ENCODE measurements around the gene DZANK1. TPM values are rescaled to one million over a fixed set of nuclear protein-coding genes. Genes with fewer than 3 reads are reported as not detected.
"Not testable (repeated sequence)": the region's sequence is repeated elsewhere in the genome, so short reads cannot be mapped to it uniquely, and the experiment has no call there.

DZANK1 gene
- polyA plus RNA-seq, 1 donor: 11.8 TPM

DNA sequence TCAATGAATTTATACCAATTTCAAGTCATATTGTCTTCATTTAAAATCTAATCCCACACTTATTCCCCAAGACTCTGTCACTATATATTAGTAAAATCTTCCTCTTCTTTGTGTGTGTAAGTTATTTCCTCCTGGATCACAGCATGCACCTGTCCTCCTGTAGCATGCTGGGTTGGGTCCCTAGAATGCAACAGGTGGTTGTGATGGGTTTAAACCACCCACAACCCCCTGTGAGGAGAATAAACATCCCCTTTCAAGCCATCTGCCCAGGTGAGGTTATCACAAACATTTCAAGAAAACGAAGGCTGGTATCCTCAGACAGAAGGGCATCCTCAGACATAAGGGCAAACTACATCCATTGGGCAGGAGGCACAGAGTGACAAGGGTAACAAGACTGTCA lies 26.4 kb downstream of the DZANK1 start:
- no peak for DNase-seq

DNA sequence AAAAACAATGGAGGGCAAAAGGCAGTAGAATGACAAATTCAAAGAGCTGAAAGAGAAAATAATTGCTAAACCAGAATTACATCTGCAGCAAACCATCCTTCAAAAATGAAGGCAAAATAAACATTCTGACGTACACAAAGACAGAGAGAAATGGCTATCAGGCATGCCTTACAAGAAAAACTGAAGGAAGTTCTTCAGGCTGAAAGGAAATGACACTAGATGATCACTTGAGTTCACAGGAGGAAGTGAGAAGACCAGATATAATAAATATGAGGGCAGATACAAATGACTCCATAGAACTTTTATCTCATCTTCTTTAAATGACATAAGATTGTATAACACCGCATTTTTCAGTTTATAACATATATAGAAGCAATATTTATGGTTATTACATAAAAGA lies 30.0 kb downstream of the DZANK1 start:
- no peak for DNase-seq

DNA sequence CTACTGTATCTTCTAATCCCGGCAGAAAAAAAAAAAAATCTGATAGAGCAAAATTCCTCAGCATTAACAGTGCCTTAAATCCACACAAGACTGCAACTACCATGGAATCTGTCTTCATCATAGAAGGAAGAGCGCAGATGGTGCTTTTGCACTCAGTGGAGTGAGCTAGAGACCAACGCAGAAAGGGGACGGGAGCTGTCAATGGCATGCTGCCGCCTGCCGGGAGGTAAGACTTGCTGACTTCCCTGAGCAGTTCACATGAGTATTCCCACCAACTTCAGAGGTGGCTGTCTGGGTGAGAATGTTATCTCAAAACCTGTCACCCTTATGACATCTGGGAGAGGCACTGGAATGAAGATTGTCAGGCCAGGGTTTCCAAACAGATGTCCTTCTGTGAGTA lies 35.6 kb downstream of the DZANK1 start:
- DNase-seq: no peak

DNA sequence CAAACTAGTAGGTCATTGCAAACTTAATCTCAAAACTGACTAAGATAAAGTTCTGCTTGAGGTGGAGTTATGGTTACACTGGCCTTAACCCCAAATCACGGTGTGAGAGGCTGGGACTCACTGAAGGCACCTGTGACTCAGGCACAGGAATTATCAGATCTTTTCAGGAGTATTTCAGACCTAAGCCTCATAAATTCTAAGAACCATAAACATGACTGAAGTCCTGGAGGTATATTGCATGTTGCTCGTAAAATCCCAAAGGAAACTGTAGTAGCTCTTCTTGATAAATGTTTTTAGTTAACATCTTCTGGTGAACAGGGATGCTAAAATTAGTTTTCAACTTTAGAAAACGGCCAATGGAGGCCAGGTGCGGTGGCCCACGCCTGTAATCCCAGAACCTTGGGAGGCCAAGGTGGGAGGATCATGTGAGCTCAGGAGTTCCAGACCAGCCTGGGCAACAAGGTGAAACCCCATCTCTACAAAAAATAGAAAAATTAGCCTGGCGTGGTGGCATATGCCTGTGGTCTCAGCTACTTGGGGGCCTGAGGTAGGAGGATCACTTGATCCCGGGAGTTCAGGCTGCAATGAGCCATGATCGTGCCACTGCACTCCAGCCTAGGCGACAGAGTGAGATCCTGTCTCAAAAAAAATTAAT lies 36.5 kb downstream of the DZANK1 start:
- no peak for DNase-seq

DNA sequence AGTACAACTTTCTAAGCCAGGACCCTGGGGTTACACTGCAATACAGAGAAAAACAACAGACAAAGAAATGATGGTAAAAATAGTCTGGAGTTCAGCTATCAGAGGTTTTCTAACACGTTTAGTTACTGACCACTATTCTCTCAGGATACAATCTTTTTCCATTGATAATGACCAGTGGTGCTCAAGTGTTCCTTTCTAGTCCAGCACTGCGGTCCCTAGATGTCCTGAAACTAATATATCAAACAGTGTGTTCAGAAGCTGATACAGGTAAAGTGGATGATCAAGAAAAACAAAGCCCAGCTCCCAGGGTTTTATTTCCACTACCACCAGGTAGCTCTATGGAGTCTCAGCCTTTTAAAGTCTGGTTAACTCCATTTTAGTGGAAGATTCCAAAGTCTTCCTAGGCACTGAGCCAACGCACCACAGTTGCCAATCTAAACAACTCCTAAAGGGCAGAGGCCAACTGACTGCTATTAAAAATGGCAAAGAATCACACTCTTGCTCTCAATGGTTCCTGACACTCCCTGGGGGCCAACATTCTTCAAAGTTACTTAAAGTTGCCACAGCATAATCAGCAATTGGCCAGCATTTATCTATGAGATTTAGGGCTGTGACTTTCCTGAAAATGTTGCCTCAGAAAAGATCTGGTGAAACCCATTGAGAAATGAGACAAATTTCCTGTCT lies 38.2 kb downstream of the DZANK1 start:
- DNase-seq: no peak

DNA sequence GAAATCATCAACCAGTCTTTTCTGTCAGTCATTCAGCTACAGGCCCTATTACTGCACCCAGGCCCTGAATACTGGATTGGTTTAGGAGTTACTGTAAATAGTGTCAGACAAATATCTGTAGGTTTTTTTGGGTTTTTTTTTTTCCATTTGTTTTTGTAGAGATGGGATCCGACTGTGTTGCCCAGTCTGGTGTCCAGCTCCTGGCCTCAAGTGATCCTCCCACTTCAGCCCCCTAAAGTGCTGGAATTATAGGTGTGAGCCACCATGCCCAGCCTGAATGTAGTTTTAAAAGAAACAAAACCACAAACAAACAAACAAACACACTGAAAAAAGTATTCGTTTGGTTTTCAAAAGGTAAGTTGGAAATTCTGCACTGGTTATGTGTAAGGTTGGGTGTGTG lies 39.6 kb downstream of the DZANK1 start:
- no peak for DNase-seq

DNA sequence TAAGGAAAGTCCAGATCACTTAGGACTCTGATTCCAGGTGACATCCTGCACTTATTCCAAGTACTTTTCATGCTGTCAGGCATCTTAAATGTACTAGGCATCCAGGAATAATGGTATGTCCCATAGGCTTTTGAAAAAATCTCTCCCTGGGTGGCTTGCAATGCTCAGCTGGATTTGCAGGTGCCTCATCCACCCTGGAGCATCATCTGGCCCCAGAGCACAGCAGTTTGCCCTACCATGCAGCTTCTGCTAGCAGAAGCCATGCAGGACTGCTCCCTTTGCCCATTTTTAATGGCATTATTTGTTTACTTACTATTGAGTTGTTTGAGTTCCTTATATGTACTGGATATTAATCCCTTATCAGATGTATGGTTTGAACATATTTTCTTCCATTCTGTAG lies 45.2 kb downstream of the DZANK1 start:
- no peak for DNase-seq

DNA sequence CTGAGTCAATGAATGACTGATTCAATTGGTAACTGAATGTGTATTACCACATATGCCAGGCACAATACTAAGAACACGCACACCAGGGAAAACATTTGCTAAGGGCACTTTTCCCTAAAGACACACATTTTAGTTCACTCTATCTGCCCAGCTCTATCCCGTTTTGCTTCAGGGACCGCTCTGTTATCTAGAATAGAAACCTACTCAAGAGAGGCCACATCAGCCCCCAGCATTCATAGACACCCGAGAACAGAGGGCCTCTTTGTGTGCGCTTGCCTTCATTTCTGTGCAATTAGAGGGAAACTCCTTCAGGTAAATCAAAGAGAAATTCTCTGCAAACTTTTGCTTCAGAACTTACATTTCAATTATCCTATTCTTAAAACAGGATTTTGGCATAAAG lies 50.3 kb downstream of the DZANK1 start:
- DNase-seq: no peak

DNA sequence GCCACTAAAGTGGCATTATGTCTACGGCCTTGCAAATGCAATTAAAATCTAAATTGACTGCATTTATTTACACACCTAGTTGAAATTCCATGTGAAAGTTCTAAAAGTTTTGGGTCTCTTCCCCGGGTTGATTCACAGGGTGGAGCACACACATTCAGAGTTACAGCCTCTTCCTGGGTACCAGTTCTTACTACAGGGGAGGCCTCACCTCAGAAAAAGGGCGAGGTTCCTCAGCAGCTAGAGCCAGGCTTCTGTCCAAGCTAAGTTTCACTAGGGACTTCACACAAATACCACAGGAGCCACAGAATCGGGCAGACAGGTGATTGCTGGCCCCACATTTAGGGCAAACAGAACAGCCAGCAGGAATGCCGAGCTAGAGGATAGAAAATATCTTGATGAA lies 52.7 kb downstream of the DZANK1 start:
- no peak for DNase-seq

DNA sequence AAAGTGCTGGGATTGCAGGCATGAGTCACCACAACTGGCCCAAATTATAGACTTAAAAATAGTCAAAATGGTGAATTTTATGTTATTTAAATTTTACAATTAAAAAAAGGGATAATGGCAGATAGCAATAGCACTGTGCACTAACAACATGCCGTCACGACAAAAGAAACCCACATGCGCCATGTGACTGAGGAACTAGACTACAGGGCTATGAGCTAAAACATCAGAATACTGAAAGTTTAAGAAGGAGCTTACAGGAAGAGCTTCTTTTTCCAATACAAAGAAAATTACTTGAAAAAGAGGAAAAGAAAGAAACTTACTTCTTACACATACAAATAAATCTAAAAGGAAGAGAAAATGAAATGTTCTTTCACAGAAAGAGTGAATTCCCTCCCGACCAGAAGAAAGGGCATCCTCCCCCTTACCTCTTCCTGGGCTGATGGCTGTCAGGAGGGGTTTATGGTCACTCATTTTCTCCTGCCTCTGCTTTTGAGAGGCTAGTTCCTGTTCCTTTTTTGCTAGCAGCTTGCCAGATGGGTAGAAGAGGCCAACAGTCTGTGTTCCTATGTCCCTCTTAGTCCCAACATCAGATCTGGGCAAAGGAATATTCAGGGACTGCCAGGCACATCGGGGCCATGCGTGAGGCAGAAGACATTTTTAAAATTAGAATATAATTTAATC lies 54.5 kb downstream of the DZANK1 start:
- DNase-seq: no peak

DNA sequence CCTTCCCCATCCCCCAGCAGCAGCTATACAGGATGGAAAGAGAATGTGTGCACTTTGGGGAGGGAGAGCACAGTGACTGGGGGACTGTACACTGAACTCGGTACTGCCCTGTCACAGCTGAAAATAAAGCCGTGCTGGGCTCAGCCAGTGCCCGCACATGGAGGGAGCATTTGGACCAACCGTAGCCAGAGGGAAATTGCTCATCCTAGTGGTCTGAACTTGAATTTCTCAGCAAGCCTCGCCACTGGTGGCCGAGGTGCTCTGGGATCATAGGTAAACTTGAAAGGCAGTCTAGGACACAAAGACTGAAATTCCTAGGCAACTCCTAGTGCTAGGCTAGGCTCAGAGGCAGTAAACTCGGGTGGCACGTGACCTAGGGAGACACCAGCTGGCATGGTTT lies 61.0 kb downstream of the DZANK1 start:
- DNase-seq: no peak

DNA sequence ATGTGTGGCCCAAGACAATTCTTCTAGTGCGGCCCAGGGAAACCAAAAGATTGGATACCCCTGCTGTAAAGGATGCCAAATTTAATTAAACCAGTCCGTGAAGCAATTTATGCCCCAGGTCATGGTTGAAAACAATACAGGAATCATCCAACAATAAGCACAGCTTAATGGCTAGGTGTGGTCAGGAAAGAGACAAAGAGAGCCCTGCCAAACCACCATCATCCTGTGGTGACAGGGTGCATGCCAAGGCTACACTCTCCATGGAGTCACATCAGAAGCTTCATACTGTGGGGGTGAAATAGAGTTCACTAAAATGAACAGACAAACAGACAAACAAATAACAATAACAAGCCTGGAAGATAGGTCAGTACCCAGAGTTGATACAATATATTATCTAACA lies 62.7 kb downstream of the DZANK1 start:
- DNase-seq: no peak

DNA sequence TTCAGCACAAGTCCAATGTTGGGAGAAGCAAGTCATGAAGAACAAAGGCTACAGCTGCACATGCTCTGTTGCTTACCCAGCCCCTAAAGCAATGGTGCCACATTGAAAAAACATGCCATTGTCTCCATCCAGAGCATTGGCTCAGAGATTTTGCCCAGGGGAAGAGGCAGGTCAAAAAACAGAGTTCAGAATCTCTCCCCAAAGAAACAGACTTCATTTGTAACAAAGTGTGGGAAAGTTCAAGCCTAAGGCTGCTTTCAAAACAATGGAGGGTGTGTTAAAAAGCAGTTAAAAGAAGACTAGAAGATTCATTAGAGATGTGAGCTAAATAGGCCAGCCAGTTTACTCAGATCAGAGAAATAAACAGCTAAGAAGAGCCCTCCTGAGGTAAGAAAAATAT lies 63.6 kb downstream of the DZANK1 start:
- no peak for DNase-seq

DNA sequence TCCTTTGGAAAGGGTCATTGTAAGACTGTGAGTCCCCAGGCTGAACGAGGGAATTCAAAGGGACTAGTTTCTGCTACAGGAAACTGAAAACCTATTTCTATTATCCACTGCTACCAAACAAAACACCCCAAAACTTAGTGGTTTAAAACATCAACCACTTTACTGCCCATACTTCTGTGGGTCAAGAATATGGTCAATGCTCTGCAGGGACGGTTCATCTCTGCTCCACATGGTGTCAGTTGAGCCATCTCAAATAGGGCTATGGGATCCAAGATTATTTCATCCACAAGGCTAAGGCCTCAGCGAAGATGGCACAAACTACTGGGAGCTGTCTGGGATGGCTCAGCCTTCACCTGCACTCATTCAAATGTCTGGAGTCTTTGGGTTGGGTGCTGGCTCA lies 65.5 kb downstream of the DZANK1 start:
- no peak for DNase-seq

DNA sequence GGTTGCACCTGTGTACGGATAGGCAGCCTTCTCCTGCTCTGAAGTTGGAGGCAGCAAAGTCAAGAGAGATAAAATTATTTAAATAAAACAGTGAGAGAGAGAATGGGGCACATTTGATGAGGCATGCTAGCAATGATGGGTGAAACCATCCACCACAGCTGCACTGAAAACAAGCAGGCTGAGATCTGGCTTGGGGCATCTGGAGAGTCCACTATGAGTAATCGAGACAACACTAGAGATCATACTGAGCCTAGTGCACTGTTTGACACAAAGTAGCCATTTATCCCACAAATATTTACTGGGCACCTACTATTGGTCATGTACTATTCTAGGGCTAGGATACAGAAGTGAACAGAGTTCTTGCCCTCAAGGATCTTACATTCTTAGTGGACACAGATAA lies 66.4 kb downstream of the DZANK1 start:
- DNase-seq: no peak

DNA sequence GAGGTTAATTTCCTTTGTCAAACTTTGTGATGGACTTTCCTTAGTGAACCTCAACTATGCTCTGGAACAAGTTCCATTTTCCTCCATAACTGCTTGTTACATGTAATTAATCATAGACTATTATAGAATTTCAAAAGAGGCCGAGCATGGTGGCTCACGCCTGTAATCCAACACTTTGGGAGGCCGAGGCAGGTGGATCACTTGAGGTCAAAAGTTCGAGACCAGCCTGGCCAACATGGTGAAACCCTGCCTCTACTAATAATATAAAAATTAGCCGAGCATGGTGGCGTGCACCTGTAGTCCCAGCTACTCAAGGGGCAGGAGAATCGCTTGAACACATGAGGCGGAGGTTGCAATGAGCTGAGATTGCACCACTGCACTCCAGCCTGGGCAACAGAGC lies 68.1 kb downstream of the DZANK1 start:
- not testable (repeated sequence) for DNase-seq

DNA sequence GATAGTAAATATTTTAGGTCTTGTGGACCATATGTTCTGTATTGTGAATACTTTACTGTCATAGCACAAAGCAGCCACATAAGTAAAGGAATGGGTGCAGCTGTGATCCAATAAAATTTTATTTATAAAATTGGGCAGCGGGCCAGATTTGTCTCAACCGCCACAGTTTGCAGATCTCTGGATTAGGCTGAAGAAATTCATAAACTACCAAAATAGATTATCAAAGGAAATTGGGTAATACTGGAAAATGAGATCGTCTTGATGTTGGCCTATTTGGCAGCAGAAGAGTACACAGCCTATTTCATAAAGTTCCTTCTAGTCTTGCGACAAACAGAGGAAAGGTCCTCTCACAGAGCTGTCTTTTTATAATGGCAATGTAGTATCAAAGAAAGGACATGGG lies 69.8 kb downstream of the DZANK1 start:
- DNase-seq: no peak

DNA sequence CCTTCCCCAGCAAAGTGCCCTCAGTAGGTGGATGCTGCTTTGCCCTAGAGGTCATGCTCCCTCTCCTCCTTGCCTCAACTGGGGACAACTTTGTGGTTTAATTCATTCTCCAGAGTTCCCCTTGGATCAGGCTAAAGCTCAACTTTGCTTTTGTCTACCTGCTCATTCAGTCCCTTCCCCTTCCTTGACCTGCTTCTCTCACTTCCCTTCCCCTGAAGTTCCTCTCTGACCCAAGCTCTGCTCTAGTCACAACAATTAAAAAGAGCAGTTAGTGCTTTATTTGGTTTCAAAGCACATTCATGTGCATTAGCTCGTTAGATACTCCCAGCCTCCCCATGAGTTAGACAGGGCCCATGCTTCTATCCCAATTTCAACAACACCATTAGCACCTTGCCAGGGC lies 71.3 kb downstream of the DZANK1 start:
- no peak for DNase-seq

DNA sequence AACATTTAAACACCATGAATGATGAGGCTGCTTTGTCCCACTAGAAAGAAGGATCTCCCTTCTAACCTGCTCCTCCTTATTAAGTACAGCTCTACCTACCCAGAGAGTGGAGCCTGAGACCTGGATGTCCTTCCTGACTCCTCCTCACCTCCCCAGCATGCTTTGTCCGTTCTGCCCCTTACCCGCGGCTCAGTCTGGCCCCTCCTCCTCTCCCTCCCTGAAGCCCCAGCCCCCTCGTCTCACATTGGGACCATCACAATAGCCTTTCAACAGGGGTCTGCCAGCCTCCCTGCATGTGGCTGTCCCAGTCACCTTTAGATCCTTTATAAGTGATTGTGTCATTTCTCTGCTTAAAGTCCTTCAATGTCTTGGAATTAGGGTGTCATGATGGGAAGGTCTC lies 72.5 kb downstream of the DZANK1 start:
- no peak for DNase-seq

DNA sequence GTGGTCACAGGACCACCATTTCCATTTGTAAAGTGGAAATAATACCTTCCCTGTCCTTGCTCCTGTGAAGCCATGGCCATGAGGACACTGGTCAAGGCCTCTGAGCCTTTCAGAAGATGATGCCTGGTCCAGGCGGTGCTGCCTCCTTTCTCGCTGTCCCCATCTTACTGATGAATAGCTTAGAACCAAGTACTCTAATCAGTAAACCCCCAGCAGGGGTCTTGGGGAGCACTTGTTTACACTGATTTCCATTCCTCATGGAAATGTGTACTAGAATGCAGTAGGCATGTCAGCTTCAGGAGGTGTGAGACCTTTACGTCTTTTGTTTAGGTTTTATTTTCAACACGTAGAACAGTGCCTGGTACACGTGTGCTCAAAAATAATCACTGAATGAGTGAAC lies 75.1 kb downstream of the DZANK1 start:
- DNase-seq: no peak

DNA sequence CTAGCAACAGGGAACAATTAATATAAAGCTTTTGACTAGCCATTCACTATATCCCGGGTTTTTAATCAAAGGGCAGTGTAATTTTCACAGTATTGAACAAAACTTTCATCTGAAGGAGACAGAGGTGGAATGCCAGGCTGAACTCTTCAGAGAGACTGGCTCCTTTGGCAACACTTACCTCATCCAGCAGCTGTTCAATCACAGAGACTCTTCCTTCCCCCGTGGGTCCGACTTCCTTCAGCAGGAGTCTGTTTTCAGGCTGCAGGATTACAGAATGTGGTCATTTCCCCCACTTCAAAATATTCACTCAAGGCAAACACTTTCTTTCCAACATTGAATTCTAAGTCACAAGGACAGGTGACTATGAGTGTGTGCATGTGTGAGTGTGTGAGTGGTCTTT lies 76.6 kb downstream of the DZANK1 start:
- DNase-seq: no peak

DNA sequence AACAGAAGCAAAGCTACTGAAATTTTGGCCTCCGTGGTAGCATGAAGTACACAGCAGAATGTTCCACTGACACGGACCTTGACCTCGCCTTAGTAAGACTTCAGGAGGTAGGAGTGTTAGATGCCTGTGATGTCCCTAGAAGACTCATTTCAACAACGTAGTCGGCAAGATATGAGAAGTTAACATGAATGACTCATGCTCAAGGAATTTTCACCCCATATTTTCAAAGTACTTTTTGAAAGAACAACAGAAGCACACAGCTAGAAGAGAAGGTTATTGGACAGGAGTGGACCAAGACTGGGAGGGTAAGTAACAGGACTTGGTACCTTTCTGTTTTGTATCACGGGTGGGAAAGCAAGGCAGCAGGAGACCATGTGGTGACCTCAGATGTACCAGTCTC lies 78.0 kb downstream of the DZANK1 start:
- DNase-seq: no peak

DNA sequence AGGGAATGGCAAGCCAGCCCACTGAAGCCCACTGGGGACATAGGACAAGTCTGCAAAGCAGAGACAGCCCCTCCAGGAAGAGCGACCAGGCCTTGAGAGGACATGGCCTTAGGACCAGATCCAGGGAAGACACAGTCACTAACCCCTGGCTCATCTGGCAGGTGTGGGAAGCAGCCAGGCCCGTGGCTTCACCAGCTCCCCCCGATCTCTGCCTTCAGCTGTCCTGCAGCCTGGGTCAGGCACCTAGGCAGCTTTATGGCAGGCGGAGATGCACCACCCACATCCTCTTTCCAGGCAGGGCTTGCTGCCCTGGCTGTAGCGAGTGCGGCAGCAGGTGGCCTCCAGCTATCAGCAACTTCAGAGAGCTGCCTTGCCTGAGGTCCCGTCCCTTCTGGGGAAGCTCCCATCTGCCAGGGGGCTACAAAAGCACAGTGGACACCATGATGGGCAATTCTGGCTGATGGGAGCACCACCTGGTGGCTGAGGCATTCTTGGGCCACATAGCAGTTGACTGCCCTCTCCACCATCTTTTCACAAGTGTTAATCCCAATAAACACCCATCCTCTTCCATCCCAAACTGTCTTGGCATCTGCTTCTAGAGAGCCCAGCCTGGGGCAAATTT lies 85.8 kb downstream of the DZANK1 start:
- DNase-seq: no peak
